Thyroid gland (tissue), 4 donors: ENCODE measurements around the gene CUEDC1. TPM values are rescaled to one million over a fixed set of nuclear protein-coding genes. Genes with fewer than 3 reads are reported as not detected.

Source experiments
- DNase-seq, 2 donors: peaks; one replicate each; pipeline ENCODE4 v3.0.0-alpha.2; 2019
- H3K27ac ChIP-seq, 3 donors: fragments of 200-600 bp; sonication (generic); 1 replicate in 2 of 3; 2 replicates in 1 of 3; pipeline ENCODE4 v1.5.1; 2016 to 2019; ENCODE audit warnings: mild to moderate bottlenecking in 1 of 3, moderate library complexity in 1 of 3
- H3K27me3 ChIP-seq: fragments of 200-600 bp; sonication (generic); one replicate; pipeline ENCODE4 v1.5.1; 2019
- H3K36me3 ChIP-seq, 2 donors: fragments of 200-600 bp; sonication (generic); one replicate each; pipeline ENCODE4 v1.5.1; 2016 to 2019
- H3K4me1 ChIP-seq, 2 donors: fragments of 200-600 bp; sonication (generic); one replicate each; pipeline ENCODE4 v1.5.1; 2017 to 2019
- H3K4me3 ChIP-seq, 3 donors: fragments of 200-600 bp; sonication (generic); replicated peaks in 1 of 3; 1 replicate in 2 of 3; 2 replicates in 1 of 3; pipeline ENCODE4 v1.5.1; 2016; ENCODE audit warnings: mild to moderate bottlenecking in 1 of 3
- H3K9me3 ChIP-seq: fragments of 200-600 bp; sonication (generic); one replicate; pipeline ENCODE4 v1.5.1; 2017
- POLR2A ChIP-seq, 2 donors: fragments of 450-650 bp; IDR thresholded peaks; one replicate each; pipeline ENCODE4 v1.6.1; 2017; ENCODE audit warnings: antibody characterized with exemption in 2 of 2, mild to moderate bottlenecking in 2 of 2, moderate library complexity in 1 of 2
- whole genome bisulfite sequencing, 2 donors: methylation state at CpG; one replicate each; pipeline ENCODE4 v1.1.5; 2017; 5-methylcytosine and 5-hydroxymethylcytosine counted together
- intact Hi-C: fragments of 100-400 bp; cut with DNase I; formaldehyde crosslinking; loops from one replicate; pipeline ENCODE4 v1.15.1; 2023
- total RNA-seq, 4 donors: library from RNA; depleted of rRNA; stranded (reverse); fragments of >200 nt; gene quantifications; one replicate each; pipeline ENCODE4 v1.2.3, GENCODE V29; 2016
- TF ChIP-seq, protein P1 (sequence below), 6 experiments: fragments of 200-600 bp in 3 of 6; fragments of 450-650 bp in 3 of 6; sonication (generic) in 3 of 6; IDR thresholded peaks; one replicate each; pipeline ENCODE4 v1.5.1; 2016 to 2019; ENCODE audit warnings: antibody characterized with exemption in 6 of 6, mild to moderate bottlenecking in 2 of 6, inconsistent platforms in 1 of 6, moderate library complexity in 1 of 6

The CUEDC1 gene
- total RNA-seq, 4 donors from 2014 or later = 25.6 to 32.3 (median 29.9) TPM

DNA sequence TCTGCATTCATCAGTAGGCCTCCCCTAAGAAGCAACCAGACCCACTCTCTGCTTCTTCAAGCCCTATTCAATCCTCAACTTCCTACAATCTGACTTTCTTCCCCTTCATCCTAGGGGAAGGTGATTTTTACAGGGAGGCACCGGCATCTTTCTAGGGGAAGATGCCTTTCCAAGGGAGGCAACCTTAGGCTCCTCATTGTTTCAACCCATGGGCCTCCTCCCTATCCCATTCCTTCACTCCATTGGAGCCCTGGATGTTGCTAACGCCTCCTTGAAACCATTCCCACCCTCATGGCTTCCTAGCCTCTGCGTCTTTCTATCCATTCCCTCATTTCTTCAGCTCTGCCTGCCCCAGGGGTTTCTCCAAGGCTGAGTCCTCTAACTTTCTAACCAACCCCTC is 2.7 kb upstream of the CUEDC1 start:
- no peaks in the 10 kb centered on the region for H3K27me3 ChIP-seq
- no peaks in the 10 kb centered on the region for H3K36me3 ChIP-seq
- H3K9me3 ChIP-seq = no peaks in the 10 kb centered on the region
- no peak overlapping the region for H3K27ac ChIP-seq
- intact Hi-C loops = loop anchor here (5.0 kb wide), 1 partner anchor 91 kb away; no protein-coding TSS in a partner anchor
- TF ChIP-seq, protein P1, sequence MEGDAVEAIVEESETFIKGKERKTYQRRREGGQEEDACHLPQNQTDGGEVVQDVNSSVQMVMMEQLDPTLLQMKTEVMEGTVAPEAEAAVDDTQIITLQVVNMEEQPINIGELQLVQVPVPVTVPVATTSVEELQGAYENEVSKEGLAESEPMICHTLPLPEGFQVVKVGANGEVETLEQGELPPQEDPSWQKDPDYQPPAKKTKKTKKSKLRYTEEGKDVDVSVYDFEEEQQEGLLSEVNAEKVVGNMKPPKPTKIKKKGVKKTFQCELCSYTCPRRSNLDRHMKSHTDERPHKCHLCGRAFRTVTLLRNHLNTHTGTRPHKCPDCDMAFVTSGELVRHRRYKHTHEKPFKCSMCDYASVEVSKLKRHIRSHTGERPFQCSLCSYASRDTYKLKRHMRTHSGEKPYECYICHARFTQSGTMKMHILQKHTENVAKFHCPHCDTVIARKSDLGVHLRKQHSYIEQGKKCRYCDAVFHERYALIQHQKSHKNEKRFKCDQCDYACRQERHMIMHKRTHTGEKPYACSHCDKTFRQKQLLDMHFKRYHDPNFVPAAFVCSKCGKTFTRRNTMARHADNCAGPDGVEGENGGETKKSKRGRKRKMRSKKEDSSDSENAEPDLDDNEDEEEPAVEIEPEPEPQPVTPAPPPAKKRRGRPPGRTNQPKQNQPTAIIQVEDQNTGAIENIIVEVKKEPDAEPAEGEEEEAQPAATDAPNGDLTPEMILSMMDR (IDR thresholded peaks at IDR 0.05) = no peak
- TF ChIP-seq POLR2A (IDR thresholded peaks at IDR 0.05) = no peak
- H3K4me3 ChIP-seq = no peak overlapping the region
- H3K4me1 ChIP-seq = peaks cover 6 to 19% of the 10 kb centered on the region in 2 donors
- DNase-seq = no peak
- WGBS, 2 donors = 90 to 93% methylated on average over 3 of the region's 3 CpGs

DNA sequence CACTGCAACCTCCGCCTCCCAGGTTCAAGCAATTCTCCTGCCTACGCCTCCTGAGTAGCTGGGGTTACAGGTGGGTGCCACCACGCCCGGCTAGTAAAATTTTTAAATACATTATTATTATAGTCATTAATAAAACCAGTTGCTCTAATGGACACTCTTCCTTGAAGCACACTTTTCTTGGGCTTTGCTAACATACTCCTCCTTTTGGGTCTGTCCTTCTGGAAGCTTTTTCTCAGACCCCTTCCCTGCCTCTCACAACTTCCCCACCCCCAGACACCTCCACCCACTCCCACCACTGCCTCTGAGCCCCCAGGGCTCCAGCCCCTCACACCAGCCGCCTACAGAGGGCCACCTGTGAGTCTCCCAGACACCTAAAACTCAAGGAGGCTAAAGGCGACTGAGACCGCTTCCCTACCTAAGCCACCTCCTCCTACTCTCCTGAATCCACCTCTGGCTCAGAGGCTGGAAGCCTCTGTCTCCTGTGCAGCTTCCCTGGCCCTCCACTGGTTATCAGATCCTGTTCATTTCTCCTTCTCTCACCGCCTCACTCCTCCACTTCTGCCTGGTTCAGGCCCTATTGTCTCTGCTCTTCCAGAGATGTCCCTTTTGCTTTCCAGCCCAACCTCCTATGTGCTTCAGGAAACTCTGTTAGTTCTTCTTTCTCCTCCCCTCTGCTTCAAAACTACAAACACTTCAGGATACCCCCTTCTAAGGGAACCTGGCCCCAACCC is 2.1 kb upstream of the CUEDC1 start:
- TF ChIP-seq POLR2A (IDR thresholded peaks at IDR 0.05) = no peak
- TF ChIP-seq, protein P1 (IDR thresholded peaks at IDR 0.05) = no peak
- no peak for DNase-seq
- Histone ChIP-seq H3K4me3 (no peak overlapping the region), H3K27me3 (no peaks in the 10 kb centered on the region), H3K9me3 (no peaks in the 10 kb centered on the region), H3K27ac (no peak overlapping the region), H3K4me1 (peaks cover 6 to 24% of the 10 kb centered on the region in 2 donors), H3K36me3 (no peaks in the 10 kb centered on the region)
- WGBS, 2 donors = 96 to 97% methylated on average over 8 of the region's 8 CpGs
- intact Hi-C loops = loop anchor here (5.0 kb wide), 1 partner anchor 90 kb away; no protein-coding TSS in a partner anchor

DNA sequence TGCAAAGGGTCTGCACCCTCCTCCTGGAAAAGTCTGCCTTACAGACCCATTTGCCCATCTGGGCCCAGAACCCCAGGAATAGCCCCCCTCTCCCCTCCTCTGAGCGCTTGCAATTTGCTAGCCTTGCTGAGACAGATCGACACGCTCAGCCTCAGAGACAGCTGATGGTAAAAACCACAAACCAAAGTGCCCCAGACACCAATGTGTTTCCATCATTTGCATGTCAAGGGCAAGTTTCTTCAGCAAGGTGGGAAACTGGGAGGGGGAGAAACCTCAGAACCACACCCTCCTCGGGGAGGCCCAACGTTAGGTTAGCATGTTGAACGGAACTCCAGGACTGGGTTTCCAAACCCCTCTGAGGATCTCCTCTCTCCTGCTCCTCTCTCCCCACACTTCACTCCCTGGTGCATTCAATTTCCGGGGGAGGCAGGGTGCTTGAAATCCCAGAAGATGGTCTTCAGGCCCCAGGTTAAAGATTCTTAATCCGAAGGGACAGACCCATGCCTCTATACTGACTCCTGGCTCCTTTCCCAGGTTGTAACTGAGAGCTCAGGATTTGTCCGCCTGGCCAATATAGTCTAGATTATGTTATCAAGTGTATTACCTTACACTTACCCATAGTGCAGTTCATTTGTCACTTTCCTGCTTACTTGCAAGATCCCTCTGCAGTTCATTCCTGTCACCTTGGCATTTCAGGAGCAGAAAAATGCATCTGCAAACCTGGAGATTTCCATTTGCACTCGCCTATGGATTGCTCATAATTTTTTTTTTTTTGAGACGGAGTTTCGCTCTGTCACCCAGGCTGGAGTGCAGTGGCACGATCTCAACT is 1.3 kb upstream of the CUEDC1 start:
- no peak overlapping the region for H3K4me3 ChIP-seq
- TF ChIP-seq, protein P1 (IDR thresholded peaks at IDR 0.05) = no peak
- TF ChIP-seq POLR2A (IDR thresholded peaks at IDR 0.05) = no peak
- peaks cover 6 to 24% of the 10 kb centered on the region in 2 donors for H3K4me1 ChIP-seq
- H3K9me3 ChIP-seq = no peaks in the 10 kb centered on the region
- peak in 1 of 2 donors; percentile 1 for DNase-seq
- no peaks in the 10 kb centered on the region for H3K27me3 ChIP-seq
- no peaks in the 10 kb centered on the region for H3K36me3 ChIP-seq
- intact Hi-C loops = loop anchor here (5.0 kb wide), 1 partner anchor 89 kb away; no protein-coding TSS in a partner anchor
- no peak overlapping the region for H3K27ac ChIP-seq
- 78 to 80% methylated on average over 13 of the region's 13 CpGs for WGBS, 2 donors

DNA sequence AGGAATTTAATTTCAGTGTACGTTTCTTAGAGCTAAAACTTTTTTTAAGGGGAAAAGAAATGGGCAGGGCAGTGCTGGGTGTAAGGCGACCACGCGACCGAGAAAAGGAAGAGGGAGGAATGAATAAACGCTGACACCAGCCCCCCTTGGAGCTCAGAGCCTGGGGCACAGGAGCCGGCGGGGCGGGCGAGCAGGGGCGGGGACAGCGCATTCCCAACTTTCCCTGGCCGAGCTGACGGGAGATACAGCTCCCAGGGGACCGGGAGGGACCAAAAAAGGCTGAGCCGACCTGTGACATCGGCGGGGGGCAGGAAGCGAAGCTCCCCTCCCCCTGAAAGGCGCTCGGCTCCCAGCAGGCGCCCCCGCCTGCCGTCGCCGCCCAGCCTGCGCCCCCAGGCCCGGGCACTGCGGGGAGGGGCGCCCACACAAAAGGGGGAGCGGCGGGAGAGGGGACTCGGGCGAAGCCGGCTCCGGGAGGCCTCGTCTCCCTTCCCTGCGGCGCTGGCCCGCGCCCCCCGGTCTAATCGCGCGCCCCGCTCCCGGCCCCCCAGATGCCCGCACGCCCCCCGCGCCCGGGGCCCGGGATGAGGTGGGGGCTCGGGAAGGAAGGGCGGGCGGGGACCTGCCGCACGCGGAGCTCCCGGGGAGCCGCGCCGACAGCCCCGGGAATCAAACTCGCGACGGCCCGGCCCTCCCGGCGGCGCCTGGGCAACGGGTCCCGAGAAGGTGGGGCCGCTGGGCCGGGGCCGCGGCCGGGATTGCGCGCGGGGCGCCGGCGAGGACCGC is 622 bp downstream of the CUEDC1 start:
- Histone ChIP-seq H3K27ac (peak overlapping the region; percentile 74 to 97 (median 95)), H3K9me3 (no peaks in the 10 kb centered on the region), H3K27me3 (no peaks in the 10 kb centered on the region), H3K4me3 (peak overlapping the region; percentile 42 to 97 (median 79)), H3K4me1 (peaks cover 22 to 41% of the 10 kb centered on the region in 2 donors), H3K36me3 (no peaks in the 10 kb centered on the region)
- TF ChIP-seq POLR2A (IDR thresholded peaks at IDR 0.05) = peak in 1 of 2 donors; percentile 44
- TF ChIP-seq, protein P1 (IDR thresholded peaks at IDR 0.05) = no peak
- 0 to 6% methylated on average over 17 to 22 of the region's 85 CpGs for WGBS, 2 donors
- intact Hi-C loops = loop anchor here (5.0 kb wide), 2 partner anchors 62 to 87 kb away; no protein-coding TSS in a partner anchor
- DNase-seq = peak; percentile 70 to 76
